Inferior parietal cortex (tissue), 1 donor: ENCODE measurements around the gene FAM217A.
"Not testable (repeated sequence)": the region's sequence is repeated elsewhere in the genome, so short reads cannot be mapped to it uniquely, and the experiment has no call there.

ENCODE experiments used
- DNase-seq: peaks from one replicate; pipeline ENCODE4 v3.0.0-alpha.2; 2016; ENCODE audit errors: extremely low spot score

The FAM217A gene, protein sequence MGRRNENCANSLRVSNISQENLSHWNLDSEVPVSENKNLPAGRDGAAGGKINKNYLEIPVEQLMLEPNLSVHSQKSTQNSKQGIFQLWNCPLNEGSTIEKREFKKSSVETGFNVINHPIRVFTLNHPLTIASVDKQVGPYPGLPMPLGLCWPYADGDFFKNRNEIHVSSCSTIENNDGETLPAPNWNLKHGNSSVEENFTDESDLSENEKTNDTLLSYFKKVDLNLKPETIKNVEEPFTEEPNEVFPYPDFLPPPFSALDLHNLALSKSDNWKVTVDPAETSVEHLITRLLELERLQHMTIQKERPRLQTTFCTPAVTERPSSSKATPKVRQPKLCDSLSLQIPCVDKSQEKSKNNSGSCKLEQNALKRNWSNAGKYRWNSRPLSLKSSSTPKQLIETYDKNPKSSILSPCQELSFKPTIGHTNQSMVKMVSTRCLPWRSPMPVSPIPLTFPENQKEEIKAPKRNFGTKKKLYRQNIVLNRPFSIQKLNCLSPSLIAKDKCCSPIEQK

DNA sequence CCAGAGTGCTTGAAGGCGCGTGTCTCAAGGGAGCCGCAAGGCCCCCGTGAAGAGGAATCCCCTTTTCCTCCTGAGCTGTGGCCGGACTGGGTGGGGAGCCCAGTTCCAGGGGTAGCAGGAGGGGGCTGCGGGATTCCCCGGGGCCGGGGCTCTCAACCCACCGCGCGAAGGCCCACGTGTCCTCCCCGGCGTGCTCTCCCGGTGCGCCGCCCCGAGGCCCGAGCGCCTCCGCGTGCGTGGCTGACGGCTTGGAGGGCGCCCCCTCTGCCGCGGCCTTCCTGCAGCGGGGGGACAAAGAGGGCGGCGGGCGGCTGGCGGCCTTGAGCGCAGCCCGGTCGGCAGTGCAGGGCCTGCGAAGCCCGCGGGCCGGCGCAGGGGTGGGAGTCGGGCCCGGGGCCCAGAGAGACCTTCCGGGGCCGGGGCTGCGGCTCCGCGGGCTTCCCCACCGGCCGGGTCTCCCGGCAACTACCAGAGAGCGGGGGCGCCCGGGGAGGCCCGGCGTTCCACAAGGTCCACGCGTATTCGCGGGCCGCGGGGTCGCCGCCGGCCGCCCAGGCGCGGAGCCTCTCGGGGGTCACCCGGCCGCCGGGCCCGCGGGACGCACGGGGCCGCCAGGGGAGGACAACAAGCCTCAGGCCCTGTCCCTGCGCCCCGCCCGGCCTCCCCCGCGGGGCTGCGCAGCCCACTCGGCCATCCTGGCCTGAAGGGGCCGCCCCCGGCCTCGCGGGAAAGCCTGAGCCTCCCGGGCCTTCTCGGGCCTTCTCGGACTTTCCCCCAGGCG is at the start of gene FAM217A:
FAM217A (minus strand) TSS at position 447 of the 781 bp plus-strand sequence. CDS start 1,723 bp downstream, outside the sequence.
- DNase-seq, result no peak

DNA sequence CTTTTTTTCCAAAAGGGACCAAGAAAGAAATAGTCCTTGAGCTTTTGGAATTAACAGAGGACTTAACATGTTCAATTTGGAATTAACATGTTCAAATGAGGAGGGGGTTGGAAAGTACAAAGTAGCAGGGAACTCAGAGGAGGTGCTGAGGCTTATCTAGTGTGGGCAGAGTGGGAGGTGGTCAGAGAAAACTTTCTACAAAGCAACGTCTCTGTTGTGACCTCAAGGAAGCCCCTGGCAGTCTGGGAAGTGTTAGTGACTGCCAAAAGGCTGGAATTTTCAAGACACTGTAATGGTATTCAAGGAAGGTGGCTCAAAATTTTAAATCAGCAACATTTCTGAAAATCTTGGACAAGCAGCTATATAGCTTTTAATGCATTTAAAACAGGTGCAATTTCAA is 49.1 kb upstream of the FAM217A start:
- no peak for DNase-seq

DNA sequence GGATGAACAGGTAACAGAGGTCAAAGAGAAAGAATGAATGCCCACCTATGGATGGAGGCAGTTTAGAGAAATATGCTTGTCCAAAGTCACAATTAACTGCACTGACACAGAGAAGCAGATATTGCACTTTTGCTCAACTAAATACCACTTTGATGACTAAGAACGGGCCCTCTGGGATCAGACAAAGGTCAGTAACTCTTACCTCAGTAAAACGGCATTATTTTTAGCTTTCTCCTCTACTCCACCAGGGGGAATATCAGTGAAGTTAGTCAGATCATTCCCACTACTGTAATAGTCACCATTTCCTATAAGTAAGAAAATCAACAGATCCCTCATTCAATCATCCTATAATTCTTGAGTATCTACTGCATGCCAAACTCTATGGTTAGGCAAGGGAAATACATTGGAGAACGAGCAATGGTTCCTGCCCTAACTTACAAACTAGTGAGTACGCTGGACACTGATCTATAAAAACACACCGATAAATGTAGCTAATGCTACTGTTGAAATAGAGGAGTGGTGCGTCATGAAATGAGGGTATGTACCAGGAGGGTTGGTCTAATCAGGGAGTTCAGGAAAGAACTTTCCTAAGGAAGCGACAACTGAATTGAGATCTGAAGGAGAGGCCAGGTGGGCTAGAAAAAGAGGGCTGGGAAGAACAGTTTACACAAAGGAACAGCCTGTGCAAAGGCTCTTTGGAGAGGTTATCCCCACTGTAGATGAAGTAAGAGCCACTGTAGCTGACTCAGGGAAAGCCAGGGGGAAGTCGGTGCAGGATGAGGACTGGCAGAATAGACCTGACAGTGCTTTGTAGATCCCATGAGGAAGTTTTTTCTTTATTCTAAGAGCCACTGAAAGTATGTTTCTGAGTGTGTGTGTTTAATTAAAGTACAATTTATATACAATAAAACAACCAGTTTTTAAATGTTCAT is 47.3 kb upstream of the FAM217A start:
- DNase-seq, result no peak

DNA sequence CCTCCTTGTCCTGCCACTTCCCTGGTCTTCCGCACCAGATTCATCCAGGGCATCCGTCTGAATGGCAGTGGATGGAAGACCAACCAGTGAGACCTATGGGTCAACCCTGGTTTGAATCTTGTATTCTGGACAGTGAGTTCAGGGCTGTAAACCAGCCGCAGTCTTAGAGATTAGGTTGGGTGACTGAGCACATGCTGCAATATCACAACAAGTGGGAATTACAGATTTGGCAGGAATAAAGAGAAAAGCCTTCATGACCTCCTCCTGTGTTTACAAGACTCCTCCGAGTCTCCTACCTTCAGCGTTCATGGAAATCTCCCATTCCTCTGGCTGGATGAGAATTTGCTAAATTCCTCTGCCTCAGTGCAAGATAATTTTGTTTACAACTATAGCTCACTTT is 46.6 kb upstream of the FAM217A start:
- DNase-seq, result no peak

DNA sequence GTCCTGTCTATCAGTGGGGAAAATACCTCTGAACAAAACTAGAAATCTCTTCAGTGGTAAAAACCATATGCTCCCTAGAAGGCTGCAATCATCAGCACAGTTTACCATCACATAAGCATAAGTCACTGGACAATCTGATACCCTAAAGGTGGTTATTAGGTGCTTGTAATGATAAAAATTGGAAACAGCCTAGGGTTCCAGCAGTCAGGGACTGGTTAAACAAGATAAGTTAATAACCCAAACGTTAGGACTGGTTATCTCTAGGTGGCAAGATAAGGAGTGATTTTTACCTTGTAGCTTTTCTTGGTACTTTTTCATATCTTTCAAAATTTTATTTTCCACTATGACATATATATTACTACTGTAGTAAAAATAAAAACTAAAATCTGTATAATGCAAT is 45.4 kb upstream of the FAM217A start:
- DNase-seq, result no peak

DNA sequence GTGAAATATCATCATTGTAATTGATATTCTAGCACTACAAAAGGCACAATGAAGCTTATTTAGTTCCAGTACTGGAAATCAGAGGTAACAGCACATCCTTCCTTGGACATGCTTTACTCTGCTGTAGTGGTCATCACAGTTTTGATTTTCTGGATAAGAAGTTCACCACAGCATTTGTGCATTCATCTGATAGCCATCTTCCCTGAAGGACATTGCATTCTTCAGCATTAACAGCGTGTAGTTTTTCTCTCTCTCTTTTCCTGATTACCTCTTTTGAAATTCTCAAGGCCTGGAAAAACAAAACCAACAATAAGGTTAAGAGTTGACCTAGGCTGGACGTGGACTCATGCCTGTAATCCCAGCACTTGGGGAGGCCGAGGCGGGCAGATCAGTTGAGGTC is 36.8 kb upstream of the FAM217A start:
- DNase-seq, result no peak

DNA sequence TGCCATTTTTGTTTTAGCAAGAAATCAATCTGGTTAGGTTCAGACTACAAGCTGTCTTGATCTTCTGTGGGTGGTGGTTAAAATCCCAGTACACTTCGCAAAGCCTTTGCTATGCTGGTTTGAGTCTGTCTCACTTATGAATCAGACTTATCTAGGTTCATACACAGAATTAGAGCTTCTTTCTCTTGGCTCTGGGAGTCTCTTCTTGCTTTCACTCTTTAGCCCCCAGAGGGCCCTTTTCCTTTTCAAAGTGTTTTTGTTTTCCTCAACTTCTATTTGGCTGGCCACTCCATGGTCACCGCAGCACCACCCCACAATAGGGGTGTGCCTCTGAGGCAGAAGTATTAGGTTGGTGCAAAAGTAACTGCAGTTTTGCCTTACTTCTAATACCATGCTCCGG is 35.2 kb upstream of the FAM217A start:
- no peak for DNase-seq

DNA sequence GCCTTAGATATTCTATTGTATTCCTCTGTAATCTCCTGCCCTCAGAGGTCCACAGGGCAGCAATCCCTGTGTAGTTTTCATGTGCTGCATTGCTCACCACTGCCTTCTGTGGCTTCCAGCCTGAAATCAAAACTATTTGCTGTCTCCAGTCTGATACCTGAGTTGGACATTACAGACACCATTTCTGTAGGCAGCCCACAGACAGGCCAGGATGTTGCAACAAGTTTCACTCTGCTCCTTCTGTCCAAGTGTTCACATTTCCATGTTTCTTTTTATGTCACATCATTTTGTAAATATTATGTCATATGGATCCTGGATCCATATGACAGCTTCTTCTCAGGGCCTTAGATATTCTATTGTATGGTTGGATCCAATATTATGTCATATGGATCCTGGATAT is 34.7 kb upstream of the FAM217A start:
- DNase-seq, result no peak

DNA sequence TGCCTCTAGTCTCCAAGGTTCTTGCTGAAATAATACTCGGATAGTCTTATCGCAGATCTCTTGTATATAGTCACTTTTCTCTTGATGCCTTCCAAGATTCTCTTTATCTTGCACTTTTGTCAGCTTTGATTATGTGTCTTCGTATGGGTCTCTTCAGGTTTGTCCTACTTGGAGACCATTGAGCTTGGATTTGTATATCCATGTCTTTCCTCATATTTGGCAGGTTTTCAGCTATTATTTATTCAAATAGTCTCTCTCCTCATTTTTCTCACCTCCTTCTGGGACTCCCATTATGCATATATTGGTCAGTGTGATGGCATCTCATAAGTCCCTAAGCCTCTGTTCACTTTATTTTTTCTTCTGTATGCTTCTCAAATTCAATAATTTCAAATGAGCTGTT is 33.4 kb upstream of the FAM217A start:
- DNase-seq, result no peak

DNA sequence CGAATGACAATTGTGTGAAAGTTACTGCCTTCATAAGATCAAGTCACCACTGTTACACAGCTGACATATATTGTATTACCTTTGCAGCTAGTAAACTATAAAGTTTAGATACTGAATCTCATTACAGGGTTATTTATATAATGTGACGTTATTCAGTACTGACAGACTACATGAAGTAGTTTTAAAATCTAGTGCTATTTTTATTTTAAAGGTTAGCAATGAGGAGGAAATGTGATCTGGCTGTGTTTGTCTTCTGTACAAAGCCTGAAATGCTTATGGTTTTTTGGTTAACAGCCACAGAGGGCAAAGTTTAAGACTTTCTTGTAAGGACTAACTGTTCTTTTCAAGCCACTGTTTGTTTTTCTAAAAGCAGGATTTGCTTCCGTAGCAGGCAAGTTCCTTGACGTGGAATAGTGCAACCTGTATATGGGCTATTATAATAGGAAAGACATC is 30.5 kb upstream of the FAM217A start:
- DNase-seq, result not testable (repeated sequence)

DNA sequence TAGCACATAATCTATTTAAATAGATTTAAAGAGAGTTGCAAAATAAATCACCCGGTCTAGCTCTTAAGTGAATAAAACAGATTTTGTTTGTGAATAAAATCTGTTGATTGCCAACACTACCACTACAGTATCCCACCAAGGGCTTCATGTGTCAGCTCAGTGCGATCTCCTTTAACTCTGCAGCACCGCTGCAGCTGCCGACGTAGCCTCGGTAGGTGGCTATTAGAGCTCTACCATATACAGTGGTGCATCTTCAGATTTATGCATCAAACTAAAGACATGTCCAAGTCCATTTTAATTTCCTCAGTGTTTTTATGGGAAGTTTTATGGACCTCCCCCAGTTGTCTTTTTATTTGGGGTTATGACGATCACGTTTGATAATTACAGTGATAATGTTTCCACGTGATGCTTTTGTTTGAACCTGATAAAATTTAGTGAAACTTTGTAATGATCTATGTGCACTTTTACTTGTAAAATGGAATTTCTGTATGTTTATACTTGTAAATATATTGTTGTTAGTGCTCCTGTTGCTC is 29.7 kb upstream of the FAM217A start:
- no peak for DNase-seq

DNA sequence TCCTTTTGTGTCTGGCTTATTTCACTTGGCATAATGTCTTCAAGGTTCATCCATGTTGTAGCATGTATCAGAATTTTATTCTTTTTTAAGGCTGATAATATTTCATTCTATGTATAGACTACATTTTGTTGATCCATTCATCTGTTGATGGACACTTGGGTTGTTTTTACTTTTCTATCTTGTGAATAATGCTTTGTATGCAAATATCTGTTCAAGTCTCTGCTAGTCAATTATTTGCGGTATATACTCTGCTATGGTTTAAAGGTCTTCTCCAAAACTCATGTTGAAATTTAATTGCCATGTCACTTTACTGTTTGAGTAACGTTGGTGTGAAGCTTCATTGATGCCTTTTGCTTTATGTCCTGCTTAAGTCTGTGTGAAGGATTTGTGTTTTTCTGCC is 28.9 kb upstream of the FAM217A start:
- DNase-seq, result no peak

DNA sequence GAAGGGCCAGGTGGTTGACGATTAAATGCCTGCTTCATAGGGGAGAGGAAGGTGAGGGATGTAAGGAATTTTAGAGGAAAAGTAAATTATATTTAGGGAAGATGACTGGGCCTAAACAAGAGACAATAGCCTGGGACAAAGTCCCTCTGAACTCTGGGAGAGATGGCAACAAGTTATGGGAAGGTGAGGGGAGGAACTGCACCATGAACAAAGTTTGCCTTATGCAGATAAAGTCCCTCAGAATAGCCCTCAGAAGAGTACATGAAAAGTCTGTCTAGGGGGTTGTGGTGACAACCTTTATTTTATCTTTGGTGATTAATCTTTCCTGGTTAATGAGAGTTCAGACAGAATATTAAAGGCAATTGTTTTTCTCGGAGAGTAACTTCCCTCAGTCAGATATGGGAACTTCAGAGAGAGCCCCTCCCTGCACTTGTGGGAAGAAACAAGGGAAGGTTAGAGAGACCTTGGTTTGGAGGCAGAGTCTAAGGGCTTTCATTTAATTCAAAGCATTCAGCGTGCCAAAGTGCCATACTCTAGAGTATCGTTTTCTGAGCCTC is 27.1 kb upstream of the FAM217A start:
- no peak for DNase-seq

DNA sequence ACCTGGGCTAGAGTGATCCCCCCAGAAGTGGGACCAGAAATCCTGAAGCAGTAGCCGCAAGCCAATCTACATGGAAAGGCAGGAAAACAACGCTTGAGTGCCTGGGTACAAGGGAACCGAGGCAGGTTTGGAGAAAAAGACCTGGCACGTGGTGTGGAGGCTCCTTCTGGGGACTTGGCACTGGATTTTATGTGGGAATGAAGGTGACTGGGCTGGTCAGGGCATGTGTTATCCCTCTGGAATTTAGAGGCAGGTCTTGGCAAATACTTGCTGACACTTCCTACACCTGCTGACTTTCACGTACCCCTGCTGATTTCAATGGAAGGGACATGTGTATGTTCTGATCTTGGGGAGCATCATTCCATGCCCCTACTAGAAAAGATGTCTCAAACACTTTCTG is 25.0 kb upstream of the FAM217A start:
- DNase-seq, result no peak

DNA sequence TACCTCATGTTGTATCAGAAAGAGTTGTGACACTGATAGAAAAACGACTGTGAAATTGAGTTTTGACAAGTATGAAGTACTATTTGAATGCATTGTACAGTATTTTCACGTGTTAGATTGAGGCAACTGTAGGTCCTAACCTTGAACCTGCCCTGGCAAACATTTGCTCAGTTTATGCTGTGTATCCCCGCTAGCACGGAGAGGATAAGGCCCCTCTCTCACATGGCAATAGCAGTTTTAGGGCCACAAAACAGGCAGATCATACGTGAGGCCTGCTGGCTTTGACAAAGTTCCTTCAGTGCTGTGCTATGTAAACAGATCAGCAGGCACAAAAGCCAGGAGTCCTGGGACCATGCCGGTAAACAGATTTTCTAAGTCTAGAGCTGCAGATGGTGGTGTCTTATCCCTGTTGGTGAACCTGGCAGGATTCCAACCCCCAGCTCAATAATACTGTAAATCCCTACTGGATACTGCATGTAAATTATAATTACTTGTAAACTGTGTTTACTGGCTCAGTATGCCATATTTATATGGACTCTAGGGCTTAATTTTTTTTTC is 23.8 kb upstream of the FAM217A start:
- DNase-seq, result no peak

DNA sequence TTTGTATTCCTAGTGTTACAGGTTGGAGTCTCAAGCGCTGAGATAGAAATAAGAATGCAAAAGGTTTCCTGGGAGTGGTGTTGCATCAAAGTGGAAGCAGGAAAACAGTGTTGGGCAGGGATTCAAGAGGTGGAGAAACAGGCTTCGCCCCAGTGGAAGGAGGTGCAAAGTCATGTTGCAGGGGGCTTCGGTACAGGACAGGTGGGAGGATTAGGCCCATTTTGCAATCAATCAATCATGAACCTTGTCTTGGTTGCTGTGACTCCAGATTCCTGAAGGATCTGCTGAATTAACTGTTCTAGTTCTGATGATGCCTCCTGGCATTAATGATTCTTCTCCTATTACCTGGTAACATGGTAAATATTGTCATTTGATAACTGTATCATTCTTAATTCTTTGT is 22.4 kb upstream of the FAM217A start:
- no peak for DNase-seq

DNA sequence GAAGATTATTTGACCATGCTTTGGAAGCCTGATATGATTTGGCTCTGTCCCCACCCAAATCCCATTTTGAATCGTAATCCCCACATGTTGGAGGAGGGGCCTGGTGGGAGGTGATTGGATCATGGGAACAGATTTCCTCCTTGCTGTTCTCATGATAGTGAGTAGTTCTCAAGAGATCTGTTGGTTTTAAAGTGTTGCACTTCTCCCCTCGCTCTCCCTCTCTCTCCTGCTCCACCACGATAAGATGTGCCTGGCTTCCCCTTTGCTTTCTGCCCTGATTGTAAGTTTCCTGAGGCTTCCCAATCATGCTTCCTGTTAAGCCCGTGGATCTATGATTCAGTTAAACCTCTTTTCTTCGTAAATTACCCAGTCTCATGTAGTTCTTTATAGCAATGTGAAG is 21.7 kb upstream of the FAM217A start:
- no peak for DNase-seq

DNA sequence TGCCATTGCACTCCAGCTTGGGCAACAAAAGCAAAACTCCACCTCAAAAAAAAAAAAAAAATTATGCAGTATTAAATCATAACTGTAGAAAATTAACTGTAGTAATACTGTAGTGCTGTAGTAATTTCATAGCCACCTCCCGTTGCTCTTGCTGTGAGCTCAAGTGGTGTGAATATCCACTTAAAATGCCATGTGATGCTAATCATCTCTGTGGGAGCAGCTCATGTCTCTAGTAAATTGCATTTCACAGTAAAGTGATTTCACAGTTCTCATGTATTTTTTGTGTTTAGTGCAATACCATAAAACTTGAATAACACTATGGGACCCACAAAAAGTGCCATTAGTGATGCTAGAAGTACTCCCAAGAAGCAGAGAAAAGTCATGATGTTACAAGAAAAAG is 14.4 kb upstream of the FAM217A start:
- DNase-seq, result no peak

DNA sequence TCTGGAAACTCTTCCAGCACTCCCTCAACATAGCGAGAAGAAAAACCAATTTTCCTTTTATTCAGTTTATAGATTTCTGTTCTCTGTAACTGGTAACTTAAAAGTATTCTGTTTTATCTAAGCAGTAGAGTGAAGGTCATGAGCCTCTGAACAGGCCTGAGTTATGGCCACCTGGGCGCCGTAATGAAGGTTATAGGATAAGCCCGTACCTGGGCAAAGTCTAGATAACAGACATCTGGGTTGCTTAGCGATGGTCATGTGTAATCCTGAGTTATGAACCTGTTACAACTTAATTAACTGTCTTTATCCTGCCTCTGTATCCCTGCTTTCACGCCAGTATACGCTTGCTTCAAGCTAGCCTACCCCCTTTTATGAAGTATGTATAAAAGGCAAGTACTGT is 13.0 kb upstream of the FAM217A start:
- DNase-seq, result no peak

DNA sequence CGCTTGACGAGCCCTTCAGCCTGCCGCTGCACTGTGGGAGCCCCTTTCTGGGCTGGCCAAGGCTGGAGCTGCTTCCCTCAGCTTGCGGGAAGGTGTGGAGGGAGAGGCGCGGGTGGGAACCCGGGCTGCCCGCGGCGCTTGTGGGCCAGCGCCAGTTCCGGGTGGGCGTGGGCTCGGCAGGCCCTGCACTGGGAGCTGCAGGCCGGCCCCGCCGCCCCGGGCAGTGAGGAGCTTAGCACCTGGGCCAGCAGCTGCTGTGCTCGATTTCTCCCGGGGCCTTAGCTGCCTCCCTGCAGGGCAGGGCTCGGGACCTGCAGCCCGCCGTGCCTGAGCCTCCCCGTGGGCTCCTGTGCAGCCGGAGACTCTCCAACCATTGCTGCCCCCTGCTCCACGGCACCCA is 11.1 kb upstream of the FAM217A start:
- DNase-seq, result not testable (repeated sequence)

DNA sequence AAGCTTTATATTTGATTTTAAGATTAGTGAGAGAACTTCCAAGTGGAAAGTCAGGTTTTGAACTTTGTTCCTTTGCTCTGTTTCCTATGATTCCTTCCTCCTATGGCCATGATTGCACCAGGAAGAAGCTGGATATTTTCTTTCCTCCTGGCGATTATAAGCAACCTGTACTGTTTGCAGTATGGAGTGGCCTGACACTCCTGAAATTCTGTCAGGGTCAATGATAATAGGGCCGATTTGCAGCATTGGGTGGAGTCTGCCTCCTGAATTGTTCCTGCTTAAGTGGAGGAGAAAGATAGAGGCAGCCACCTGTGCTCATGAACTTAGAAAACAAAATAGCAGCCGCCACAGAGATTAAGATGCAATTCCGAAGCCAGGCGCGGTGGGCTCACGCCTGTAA is 9.8 kb upstream of the FAM217A start:
- no peak for DNase-seq
